ES-I3 (cell line): Measurements from ENCODE around the gene NMB.
"Not testable (repeated sequence)": the region's sequence is repeated elsewhere in the genome, so short reads cannot be mapped to it uniquely, and the experiment has no call there.

Source experiments
- H3K36me3 ChIP-seq: 2 replicates; pipeline ENCODE4 v1.6.1; 2013; ENCODE audit warnings: mild to moderate bottlenecking, low read length, control low read depth, moderate library complexity; ENCODE audit not compliant: insufficient read depth
- H3K4me1 ChIP-seq: 2 replicates; pipeline ENCODE4 v1.6.1; 2013; ENCODE audit warnings: mild to moderate bottlenecking, control low read depth, low read length; ENCODE audit not compliant: insufficient read depth
- H3K9ac ChIP-seq: 2 replicates; pipeline ENCODE4 v1.6.1; 2013; ENCODE audit warnings: low read depth, mild to moderate bottlenecking, low read length, moderate library complexity
- H3K9me3 ChIP-seq: 2 replicates; pipeline ENCODE4 v1.6.1; 2013; ENCODE audit warnings: mild to moderate bottlenecking, low read length, moderate library complexity; ENCODE audit not compliant: control insufficient read depth, insufficient read depth

Gene NMB

GRCh38 chr15:84645997-84646396 lies 12.0 kb downstream of the NMB start:
- Histone ChIP-seq H3K4me1 (no peaks in the 10 kb centered on the region), H3K9me3 (no peaks in the 10 kb centered on the region), H3K36me3 (peaks cover 41% of the 10 kb centered on the region), H3K9ac (no peak overlapping the region)

GRCh38 chr15:84645496-84645895 lies 12.5 kb downstream of the NMB start:
- Histone ChIP-seq H3K9me3 (no peaks in the 10 kb centered on the region), H3K4me1 (no peaks in the 10 kb centered on the region), H3K36me3 (peaks cover 45% of the 10 kb centered on the region), H3K9ac (no peak overlapping the region)

GRCh38 chr15:84643838-84644237 lies 14.2 kb downstream of the NMB start:
- Histone ChIP-seq H3K4me1 (no peaks in the 10 kb centered on the region), H3K9ac (no peak overlapping the region), H3K36me3 (peaks cover 47% of the 10 kb centered on the region)

GRCh38 chr15:84642640-84643039 lies 15.4 kb downstream of the NMB start:
- not testable (repeated sequence) for H3K9me3 ChIP-seq, H3K9ac ChIP-seq, H3K4me1 ChIP-seq
- H3K36me3 ChIP-seq, result peaks cover 40% of the 10 kb centered on the region

More at GRCh38 chr15:84643838-84644237, 14.2 kb downstream of the NMB start:
- no peaks in the 10 kb centered on the region for H3K9me3 ChIP-seq

- H3K36me3 ChIP-seq, result peaks cover 36% of the 10 kb centered on the region
- H3K9me3 ChIP-seq, H3K9ac ChIP-seq, H3K4me1 ChIP-seq: not testable (repeated sequence)
Observed at GRCh38 chr15:84641871-84642270, 16.1 kb downstream of the NMB start.

GRCh38 chr15:84638103-84638502 lies 19.9 kb downstream of the NMB start:
- Histone ChIP-seq H3K9ac (no peak overlapping the region), H3K9me3 (no peaks in the 10 kb centered on the region), H3K4me1 (peaks cover 6% of the 10 kb centered on the region), H3K36me3 (peaks cover 18% of the 10 kb centered on the region)

- Histone ChIP-seq H3K9me3 (no peaks in the 10 kb centered on the region), H3K4me1 (peaks cover 11% of the 10 kb centered on the region), H3K9ac (peak overlapping the region; percentile 71; the same call in 1 of the 2 replicates), H3K36me3 (peaks cover 1% of the 10 kb centered on the region)
Observed at GRCh38 chr15:84634228-84634837, 23.7 kb downstream of the NMB start.

- H3K4me1 ChIP-seq, result peaks cover 11% of the 10 kb centered on the region
- peak overlapping the region; percentile 71 for H3K9ac ChIP-seq
- H3K9me3 ChIP-seq, result no peaks in the 10 kb centered on the region
- H3K36me3 ChIP-seq, result no peaks in the 10 kb centered on the region; the same call in 1 of the 2 replicates
Observed at GRCh38 chr15:84633311-84634227, 24.4 kb downstream of the NMB start.

GRCh38 chr15:84631706-84632272 lies 26.2 kb downstream of the NMB start:
- Histone ChIP-seq H3K4me1 (peaks cover 6% of the 10 kb centered on the region), H3K9me3 (no peaks in the 10 kb centered on the region), H3K36me3 (no peaks in the 10 kb centered on the region; the same call in 1 of the 2 replicates), H3K9ac (peak overlapping the region; percentile 63)

- Histone ChIP-seq H3K36me3 (no peaks in the 10 kb centered on the region), H3K9me3 (no peaks in the 10 kb centered on the region), H3K9ac (no peak overlapping the region), H3K4me1 (peaks cover 6% of the 10 kb centered on the region)
Observed at GRCh38 chr15:84629033-84629432, 29.0 kb downstream of the NMB start.

- Histone ChIP-seq H3K9ac (no peak overlapping the region), H3K4me1 (no peaks in the 10 kb centered on the region), H3K36me3 (peaks cover 28% of the 10 kb centered on the region), H3K9me3 (peaks cover 26% of the 10 kb centered on the region)
Observed at GRCh38 chr15:84625123-84625522, 32.9 kb downstream of the NMB start.

GRCh38 chr15:84624359-84624758 lies 33.6 kb downstream of the NMB start:
- H3K9me3 ChIP-seq, result peaks cover 33% of the 10 kb centered on the region
- no peaks in the 10 kb centered on the region for H3K4me1 ChIP-seq
- peaks cover 35% of the 10 kb centered on the region for H3K36me3 ChIP-seq
- H3K9ac ChIP-seq, result no peak overlapping the region

GRCh38 chr15:84621358-84621979 lies 36.5 kb downstream of the NMB start:
- Histone ChIP-seq H3K36me3 (peaks cover 38% of the 10 kb centered on the region), H3K9ac (no peak overlapping the region), H3K4me1 (no peaks in the 10 kb centered on the region), H3K9me3 (peaks cover 34% of the 10 kb centered on the region)

- Histone ChIP-seq H3K4me1 (no peaks in the 10 kb centered on the region; the same call in 1 of the 2 replicates), H3K36me3 (peaks cover 38% of the 10 kb centered on the region), H3K9me3 (peaks cover 34% of the 10 kb centered on the region), H3K9ac (no peak overlapping the region)
Observed at GRCh38 chr15:84620626-84621025, 37.4 kb downstream of the NMB start.
